T1000 (cell line): Measurements from ENCODE around the gene GINS2.

Source experiments
- DNase-seq: peaks from one replicate; lab custom pipeline; 2025; ENCODE audit warnings: mixed read lengths; lab: John Stamatoyannopoulos, UW

The GINS2 gene

GRCh38 chr16:85654251-85655095, 34.3 kb downstream of the GINS2 start:
- no peak for DNase-seq

GRCh38 chr16:85653290-85653891, 35.4 kb downstream of the GINS2 start:
- no peak for DNase-seq

GRCh38 chr16:85652431-85653221, 36.1 kb downstream of the GINS2 start:
- peak; percentile 44 for DNase-seq

GRCh38 chr16:85651629-85652430, 36.9 kb downstream of the GINS2 start:
- no peak for DNase-seq

GRCh38 chr16:85650844-85651628, 37.7 kb downstream of the GINS2 start:
- DNase-seq = no peak

GRCh38 chr16:85650135-85650843, 38.5 kb downstream of the GINS2 start:
- no peak for DNase-seq

GRCh38 chr16:85649411-85650134, 39.2 kb downstream of the GINS2 start:
- no peak for DNase-seq

GRCh38 chr16:85648805-85649204, 39.9 kb downstream of the GINS2 start:
- DNase-seq = no peak

- DNase-seq = no peak
Measured at GRCh38 chr16:85648070-85648714, 40.6 kb downstream of the GINS2 start.

GRCh38 chr16:85646976-85647375, 41.8 kb downstream of the GINS2 start:
- DNase-seq = no peak

- no peak for DNase-seq
Measured at GRCh38 chr16:85646358-85646907, 42.3 kb downstream of the GINS2 start.

- no peak for DNase-seq
Measured at GRCh38 chr16:85645021-85645589, 43.6 kb downstream of the GINS2 start.

- no peak for DNase-seq
Measured at GRCh38 chr16:85644093-85644712, 44.6 kb downstream of the GINS2 start.

GRCh38 chr16:85643631-85644030, 45.1 kb downstream of the GINS2 start:
- no peak for DNase-seq

GRCh38 chr16:85642762-85643358, 45.9 kb downstream of the GINS2 start:
- DNase-seq = no peak

GRCh38 chr16:85641776-85642176, 47.0 kb downstream of the GINS2 start:
- DNase-seq = no peak

- DNase-seq = no peak
Measured at GRCh38 chr16:85641305-85641704, 47.4 kb downstream of the GINS2 start.

- no peak for DNase-seq
Measured at GRCh38 chr16:85640585-85640984, 48.2 kb downstream of the GINS2 start.
